Metanephros (tissue), 1 donor: Measurements from ENCODE around the gene CPZ. TPM values are rescaled to one million over a fixed set of nuclear protein-coding genes. Genes with fewer than 3 reads are reported as not detected.

Source experiments
- total RNA-seq: library from RNA; depleted of rRNA; stranded (reverse); fragments of >200 nt; gene quantifications from one replicate; pipeline ENCODE4 v1.2.3, GENCODE V29; 2014

CPZ gene
- 21.4 TPM for total RNA-seq

DNA sequence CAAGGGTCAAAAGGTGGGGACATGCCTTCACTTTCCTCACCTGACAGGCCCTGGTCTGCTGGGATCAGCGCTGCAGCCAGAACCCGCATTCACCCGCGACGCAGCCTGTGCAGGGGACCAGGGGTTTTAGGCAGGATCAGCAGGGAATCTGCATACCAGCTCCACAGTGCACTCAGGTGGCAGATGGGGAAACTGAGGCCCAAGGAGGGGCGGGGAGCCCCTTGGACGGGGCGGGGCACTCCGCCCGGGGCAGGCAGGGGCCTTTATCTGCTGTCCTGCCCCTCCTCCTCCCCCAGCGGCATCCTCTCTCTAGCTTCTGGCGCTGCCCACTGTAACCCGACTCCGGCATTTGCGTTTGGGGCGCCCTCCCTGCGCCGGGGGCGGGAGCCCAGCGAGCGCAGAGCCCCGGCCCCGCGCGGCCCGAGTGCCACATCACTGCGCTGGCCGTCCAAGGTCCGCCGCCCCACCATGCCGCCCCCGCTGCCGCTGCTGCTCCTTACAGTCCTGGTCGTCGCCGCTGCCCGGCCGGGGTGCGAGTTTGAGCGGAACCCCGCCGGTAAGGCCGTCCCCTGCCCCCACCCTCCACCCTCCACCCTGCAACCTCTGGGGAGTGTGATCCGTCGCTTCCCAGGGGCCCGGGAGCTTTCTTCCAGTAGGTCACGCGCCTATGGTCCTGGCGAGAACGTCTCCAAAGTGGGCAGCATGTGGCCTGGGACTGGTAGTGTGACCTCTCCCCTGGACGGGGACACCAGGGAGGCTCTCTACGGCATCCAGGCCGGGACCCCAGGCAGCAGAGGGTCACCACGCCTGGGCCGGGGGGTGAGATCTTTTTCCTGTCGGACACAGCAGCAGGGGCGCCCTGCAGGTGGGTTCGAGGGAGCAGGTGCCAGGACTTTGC lies at the start of gene CPZ:
TSS of gene CPZ (plus strand) at position 400 of the 898 bp plus-strand sequence. CDS start at position 469, 69 bp downstream.

DNA sequence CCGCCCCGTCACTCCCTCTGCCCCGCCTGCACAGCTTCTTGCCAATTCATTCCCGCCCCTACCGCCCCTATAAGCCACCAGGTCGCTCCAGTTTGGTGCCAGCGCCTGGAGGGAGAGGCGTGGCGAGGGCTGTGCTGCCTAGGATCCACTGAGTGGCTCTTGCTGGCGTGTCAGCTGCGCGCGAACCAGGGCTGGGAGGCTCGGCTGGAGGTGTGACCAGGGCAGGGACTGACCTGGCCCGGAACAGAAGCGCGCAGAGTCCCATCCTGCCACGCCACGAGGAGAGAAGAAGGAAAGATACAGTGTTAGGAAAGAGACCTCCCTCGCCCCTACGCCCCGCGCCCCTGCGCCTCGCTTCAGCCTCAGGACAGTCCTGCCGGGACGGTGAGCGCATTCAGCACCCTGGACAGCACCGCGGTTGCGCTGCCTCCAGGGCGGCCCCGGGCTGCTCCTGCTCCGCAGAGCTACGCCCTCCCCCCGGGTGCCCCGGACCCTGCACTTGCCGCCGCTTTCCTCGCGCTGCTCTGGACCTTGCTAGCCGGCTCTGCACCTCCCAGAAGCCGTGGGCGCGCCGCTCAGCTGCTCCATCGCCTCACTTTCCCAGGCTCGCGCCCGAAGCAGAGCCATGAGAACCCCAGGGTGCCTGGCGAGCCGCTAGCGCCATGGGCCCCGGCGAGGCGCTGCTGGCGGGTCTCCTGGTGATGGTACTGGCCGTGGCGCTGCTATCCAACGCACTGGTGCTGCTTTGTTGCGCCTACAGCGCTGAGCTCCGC lies 12.1 kb upstream of the CPZ start, which contains the start of gene GPR78:
TSS of gene GPR78 (plus strand) at position 72 of the 773 bp plus-strand sequence. CDS start at position 663, 591 bp downstream.

Other genes with a start within 250 kb of the CPZ start
- gene ACOX3, start 152.0 kb upstream of the CPZ start, total RNA-seq, result 31.9 TPM
- gene TRMT44, start 152.0 kb upstream of the CPZ start, total RNA-seq, result 37.7 TPM
- 0.76 TPM for gene GPR78, start 12.4 kb upstream of the CPZ start, total RNA-seq